Adrenal gland (tissue), 12 donors: ENCODE results near the gene OR4E2. TPM values are rescaled to one million over a fixed set of nuclear protein-coding genes. Genes with fewer than 3 reads are reported as not detected.

Experiments
- DNase-seq, 7 donors: peaks; one replicate each; pipeline ENCODE4 v3.0.0-alpha.2; 2019 to 2020
- H3K27ac ChIP-seq, 5 donors: fragments of 200-600 bp; sonication (generic) in 4 of 5; 1 replicate in 3 of 5; 2 replicates in 2 of 5; pipeline versions ENCODE4 v1.5.1 to v1.8.0; 2016 to 2020; ENCODE audit warnings: mild to moderate bottlenecking in 1 of 5
- H3K27me3 ChIP-seq: fragments of 200-600 bp; 2 replicates; pipeline ENCODE4 v1.8.0; 2021
- H3K36me3 ChIP-seq, 2 donors: fragments of 200-600 bp; replicated peaks in 1 of 2; 1 replicate in 1 of 2; 2 replicates in 1 of 2; pipeline versions ENCODE4 v1.5.1 to v1.8.0; 2018 to 2022
- H3K4me1 ChIP-seq, 2 donors: fragments of 200-600 bp; replicated peaks in 1 of 2; 1 replicate in 1 of 2; 2 replicates in 1 of 2; pipeline versions ENCODE4 v1.5.1 to v1.8.0; 2018 to 2021
- H3K4me3 ChIP-seq, 4 donors: fragments of 200-600 bp; sonication (generic) in 3 of 4; one replicate each; pipeline ENCODE4 v1.5.1; 2016 to 2018
- H3K9me3 ChIP-seq, 3 donors: fragments of 200-600 bp; sonication (generic) in 1 of 3; replicated peaks in 1 of 3; 1 replicate in 2 of 3; 2 replicates in 1 of 3; pipeline versions ENCODE4 v1.5.1 to v1.8.0; 2016 to 2021
- CTCF ChIP-seq, 6 experiments: fragments of 450-650 bp in 4 of 6; fragments of 200-600 bp in 2 of 6; sonication (generic) in 1 of 6; IDR thresholded peaks; 1 replicate in 5 of 6; 2 replicates in 1 of 6; pipeline versions ENCODE4 v1.5.1 to v1.8.0; 2016 to 2021; ENCODE audit warnings: antibody characterized with exemption in 6 of 6, mild to moderate bottlenecking in 2 of 6, moderate library complexity in 1 of 6
- POLR2A ChIP-seq, 2 donors: fragments of 450-650 bp; IDR thresholded peaks; one replicate each; pipeline ENCODE4 v1.6.1; 2017; ENCODE audit warnings: antibody characterized with exemption in 2 of 2, mild to moderate bottlenecking in 2 of 2, moderate library complexity in 1 of 2
- WGBS, 4 donors: extraction: QIAGEN DNeasy Blood & Tissue Kit in 2 of 4; methylation state at CpG; one replicate each; pipeline versions ENCODE4 v1.1.5 to v1.1.7; 2013 to 2017; 5-methylcytosine and 5-hydroxymethylcytosine counted together
- intact Hi-C, 2 donors: fragments of 100-400 bp; cut with DNase I; formaldehyde crosslinking; loops; one replicate each; pipeline versions ENCODE4 v1.14.1 to v1.15.0; 2022 to 2023
- polyA plus RNA-seq, 3 donors: library from polyadenylated mRNA; stranded (reverse); fragments of 200-250 nt in 2 of 3; fragments of 350-450 nt in 1 of 3; fragmentation: Illumina TruSeq in 1 of 3; extraction: RNeasy Lipid Tissue Mini Kit (QIAGEN cat#74804) in 1 of 3; gene quantifications; one replicate each; pipeline ENCODE4 v1.2.3, GENCODE V29; 2013 to 2014
- small RNA-seq, 2 donors: library from RNA; depleted of rRNA; stranded (forward); fragments of <200 nt; gene quantifications; one replicate each; pipeline ENCODE3, GENCODE V24; 2016
- total RNA-seq, 9 donors: library from RNA; depleted of rRNA in 4 of 9; stranded (reverse); fragments of >200 nt in 4 of 9; fragments of 120-200 nt in 1 of 9; fragmentation: NEBNext Ultra II Directional in 1 of 9; extraction: Animal tissue kit (Norgen Biotek cat#: 25700) in 1 of 9; gene quantifications; one replicate each; pipeline versions ENCODE4 v1.1.0 to v1.2.4, GENCODE V29; 2013 to 2023
- donor health status: healthy with polysubstance abuse.
- donor health status: Bipolar disorder and iron deficiency.
- donor health status: DM: yes; HTN: yes; CAD: no.
- donor health status: DM: no; HTN: no; CAD: no.
- donor health status: DM: no; HTN: no; CAD: no.
- donor health status: DM: yes; HTN: yes; CAD: no.

The OR4E2 gene
- total and polyA plus RNA-seq, 12 donors: not detected

- H3K27me3 ChIP-seq: no peaks in the 10 kb centered on the region
- WGBS, 4 donors: 56 to 73% (median 62%) methylated on average over 6 of the region's 6 CpGs
- no peak overlapping the region for H3K4me3 ChIP-seq
- no peak for DNase-seq
- no peak overlapping the region for H3K27ac ChIP-seq
- H3K36me3 ChIP-seq: no peaks in the 10 kb centered on the region
- H3K4me1 ChIP-seq: no peaks in the 10 kb centered on the region
- H3K9me3 ChIP-seq: no peaks in the 10 kb centered on the region
- intact Hi-C loops: no loop called here
- TF ChIP-seq CTCF (IDR thresholded peaks at IDR 0.05) (no peak), POLR2A (IDR thresholded peaks at IDR 0.05) (no peak)
These were observed 60.8 kb downstream of the OR4E2 start for GRCh38 chr14:21714318-21714929.

Small RNA genes within 50 kb of the gene (small RNA-seq; reads per million reads assigned to genes)
- gene AC243972.3: 0 reads per million in 2 donors

Other genes with a start within 250 kb of the OR4E2 start
- 10 to 100 TPM; 48.6 to 71.8 (median 59.6) TPM for gene CHD8, start 197.7 kb upstream of the OR4E2 start, total RNA-seq
- gene CHD8, start 197.7 kb upstream of the OR4E2 start, polyA plus RNA-seq: 10 to 100 TPM; 43.0 to 53.1 (median 51.6) TPM
- gene RAB2B, start 176.9 kb upstream of the OR4E2 start, total RNA-seq: 10 to 100 TPM; 16.8 to 50.6 (median 30.1) TPM
- 10 to 100 TPM; 14.0 to 49.1 (median 23.9) TPM for gene RAB2B, start 176.9 kb upstream of the OR4E2 start, polyA plus RNA-seq
- 10 to 100 TPM; 31.5 to 91.5 (median 49.9) TPM for gene TOX4, start 176.6 kb upstream of the OR4E2 start, total RNA-seq
- 10 to 100 TPM; 15.5 to 74.8 (median 21.6) TPM for gene TOX4, start 176.6 kb upstream of the OR4E2 start, polyA plus RNA-seq
- gene METTL3, start 142.5 kb upstream of the OR4E2 start, total RNA-seq: 10 to 100 TPM; 30.2 to 81.6 (median 45.6) TPM
- gene METTL3, start 142.5 kb upstream of the OR4E2 start, polyA plus RNA-seq: 10 to 100 TPM; 34.4 to 75.5 (median 55.5) TPM
- gene SALL2, start 127.5 kb upstream of the OR4E2 start, total RNA-seq: 10 to 100 TPM in 4 of 9 donors, 1 to 10 TPM in 5; 5.3 to 20.6 (median 9.4) TPM
- gene SALL2, start 127.5 kb upstream of the OR4E2 start, polyA plus RNA-seq: 1 to 10 TPM; 3.2 to 6.9 (median 6.4) TPM
- not detected for gene OR10G3, start 73.8 kb upstream of the OR4E2 start, total RNA-seq
- gene OR10G3, start 73.8 kb upstream of the OR4E2 start, polyA plus RNA-seq: not detected
- not detected for gene OR10G2, start 18.9 kb upstream of the OR4E2 start, total RNA-seq
- gene OR10G2, start 18.9 kb upstream of the OR4E2 start, polyA plus RNA-seq: not detected
- not detected for gene OR4E1, start 20.0 kb downstream of the OR4E2 start, total RNA-seq
- not detected for gene OR4E1, start 20.0 kb downstream of the OR4E2 start, polyA plus RNA-seq